Gastrocnemius medialis (tissue), 4 donors: Measurements from ENCODE around the gene CEP72.

ENCODE experiments used
- POLR2A ChIP-seq, 2 donors: fragments of 450-650 bp; IDR thresholded peaks; one replicate each; pipeline ENCODE4 v1.6.1; 2017; ENCODE audit warnings: antibody characterized with exemption in 2 of 2, mild to moderate bottlenecking in 2 of 2, moderate library complexity in 2 of 2
- TF ChIP-seq, protein P1 (sequence below), 5 experiments: fragments of 450-650 bp in 3 of 5; fragments of 200-600 bp in 2 of 5; sonication (generic) in 2 of 5; IDR thresholded peaks in 4 of 5; conservative IDR thresholded peaks in 1 of 5; 1 replicate in 4 of 5; 2 replicates in 1 of 5; pipeline ENCODE4 v1.5.1; 2016 to 2019; ENCODE audit warnings: antibody characterized with exemption in 5 of 5, mild to moderate bottlenecking in 3 of 5, moderate library complexity in 3 of 5

- TF ChIP-seq, protein P1, sequence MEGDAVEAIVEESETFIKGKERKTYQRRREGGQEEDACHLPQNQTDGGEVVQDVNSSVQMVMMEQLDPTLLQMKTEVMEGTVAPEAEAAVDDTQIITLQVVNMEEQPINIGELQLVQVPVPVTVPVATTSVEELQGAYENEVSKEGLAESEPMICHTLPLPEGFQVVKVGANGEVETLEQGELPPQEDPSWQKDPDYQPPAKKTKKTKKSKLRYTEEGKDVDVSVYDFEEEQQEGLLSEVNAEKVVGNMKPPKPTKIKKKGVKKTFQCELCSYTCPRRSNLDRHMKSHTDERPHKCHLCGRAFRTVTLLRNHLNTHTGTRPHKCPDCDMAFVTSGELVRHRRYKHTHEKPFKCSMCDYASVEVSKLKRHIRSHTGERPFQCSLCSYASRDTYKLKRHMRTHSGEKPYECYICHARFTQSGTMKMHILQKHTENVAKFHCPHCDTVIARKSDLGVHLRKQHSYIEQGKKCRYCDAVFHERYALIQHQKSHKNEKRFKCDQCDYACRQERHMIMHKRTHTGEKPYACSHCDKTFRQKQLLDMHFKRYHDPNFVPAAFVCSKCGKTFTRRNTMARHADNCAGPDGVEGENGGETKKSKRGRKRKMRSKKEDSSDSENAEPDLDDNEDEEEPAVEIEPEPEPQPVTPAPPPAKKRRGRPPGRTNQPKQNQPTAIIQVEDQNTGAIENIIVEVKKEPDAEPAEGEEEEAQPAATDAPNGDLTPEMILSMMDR (IDR thresholded peaks at IDR 0.05 in 4 of 5, conservative IDR thresholded peaks at IDR 0.05 in 1 of 5) = no peak
- TF ChIP-seq POLR2A (IDR thresholded peaks at IDR 0.05) = no peak
Observed at GRCh38 chr5:627840-628239, 15.7 kb downstream of the CEP72 start.
